OCI-LY1 (cell line): ENCODE data around the gene BCL10.
"Not testable (repeated sequence)": the region's sequence is repeated elsewhere in the genome, so short reads cannot be mapped to it uniquely, and the experiment has no call there.

Experiments used
- H2AFZ ChIP-seq: fragments of 200-600 bp; sonication (generic), shearing (Covaris generic); 2 replicates; pipeline ENCODE4 v1.6.0; 2014; ENCODE audit warnings: antibody characterized with exemption, mild to moderate bottlenecking, low read length
- H3F3A ChIP-seq: fragments of 200-600 bp; sonication (generic), shearing (Covaris generic); 2 replicates; pipeline ENCODE4 v1.6.0; 2014; ENCODE audit warnings: mild to moderate bottlenecking, antibody characterized with exemption, low read length, moderate library complexity; ENCODE audit not compliant: insufficient read depth
- H3K27ac ChIP-seq: fragments of 200-600 bp; sonication (generic); 2 replicates; pipeline ENCODE4 v1.5.1; 2014; ENCODE audit warnings: low read length, mixed run types, mild to moderate bottlenecking, low read depth; ENCODE audit not compliant: poor library complexity, severe bottlenecking
- H3K27me3 ChIP-seq: fragments of 200-600 bp; sonication (generic); 2 replicates; pipeline ENCODE4 v1.6.0; 2014; ENCODE audit warnings: antibody characterized with exemption, mild to moderate bottlenecking, low read length, moderate library complexity; ENCODE audit not compliant: insufficient read depth
- H3K36me3 ChIP-seq: fragments of 200-600 bp; sonication (generic); 2 replicates; pipeline ENCODE4 v1.6.1; 2014; ENCODE audit warnings: mild to moderate bottlenecking, antibody characterized with exemption, low read length, moderate library complexity, mixed read lengths; ENCODE audit not compliant: insufficient read depth
- H3K4me1 ChIP-seq: fragments of 200-600 bp; sonication (generic); 2 replicates; pipeline ENCODE4 v1.5.1; 2014; ENCODE audit warnings: mild to moderate bottlenecking, low read length, moderate library complexity; ENCODE audit not compliant: insufficient read depth, severe bottlenecking
- H3K4me2 ChIP-seq: fragments of 200-600 bp; sonication (generic), shearing (Covaris generic); 2 replicates; pipeline ENCODE4 v1.6.1; 2014; ENCODE audit warnings: low read length
- H3K4me3 ChIP-seq: fragments of 200-600 bp; sonication (generic); 2 replicates; pipeline ENCODE4 v1.5.1; 2014; ENCODE audit warnings: low read length, low read depth, mild to moderate bottlenecking, mixed read lengths; ENCODE audit not compliant: poor library complexity, severe bottlenecking
- H3K79me2 ChIP-seq: fragments of 200-600 bp; shearing (Covaris generic); 2 replicates; pipeline ENCODE4 v1.6.1; 2016; ENCODE audit warnings: mixed run types, low read length, mixed read lengths; ENCODE audit not compliant: insufficient read depth
- H3K9ac ChIP-seq: fragments of 200-600 bp; sonication (generic), shearing (Covaris generic); 2 replicates; pipeline ENCODE4 v1.6.1; 2014; ENCODE audit warnings: mild to moderate bottlenecking, low read length, mixed read lengths
- H3K9me2 ChIP-seq: fragments of 200-600 bp; sonication (generic), shearing (Covaris generic); 2 replicates; pipeline ENCODE4 v1.6.1; 2014; ENCODE audit warnings: low read depth, mild to moderate bottlenecking, low read length, mixed read lengths
- H3K9me3 ChIP-seq: fragments of 200-600 bp; shearing (Covaris generic); 2 replicates; pipeline ENCODE4 v1.6.1; 2014; ENCODE audit warnings: low read length, mixed read lengths
- H4K20me1 ChIP-seq: fragments of 200-600 bp; sonication (generic), shearing (Covaris generic); 2 replicates; pipeline ENCODE4 v1.6.0; 2016; ENCODE audit warnings: mild to moderate bottlenecking, low read length; ENCODE audit not compliant: insufficient read depth
- EZH2 ChIP-seq: fragments of 200-600 bp; sonication (generic), shearing (Covaris generic); IDR thresholded peaks from 2 replicates; pipeline ENCODE4 v1.8.0; 2017; ENCODE audit warnings: borderline replicate concordance, mixed run types, mild to moderate bottlenecking, antibody characterized with exemption, low read length, moderate library complexity, mixed read lengths
- TF ChIP-seq, protein P1 (sequence below): fragments of 200-600 bp; sonication (generic), shearing (Covaris generic); IDR thresholded peaks from 2 replicates; pipeline ENCODE4 v1.5.1; 2017; ENCODE audit warnings: mild to moderate bottlenecking, antibody characterized with exemption, low read length, moderate library complexity, mixed read lengths

The BCL10 gene

DNA sequence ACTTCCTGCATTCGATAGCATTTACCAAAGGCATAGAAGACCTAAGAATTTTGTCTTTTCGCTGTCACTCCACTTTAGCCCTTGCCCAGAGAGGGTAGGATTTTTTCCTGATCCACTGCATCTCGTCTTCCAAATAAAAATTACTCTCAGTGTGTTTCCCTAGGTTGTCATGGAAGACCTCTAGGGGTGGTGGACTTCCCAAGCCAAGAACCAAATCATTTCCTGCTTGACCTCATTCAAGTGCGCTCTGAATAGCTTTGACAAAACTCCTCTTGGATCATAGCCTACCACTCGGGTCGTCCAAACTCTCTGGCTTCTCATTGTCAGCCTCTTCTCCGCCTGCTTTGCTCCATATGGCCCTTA lies 16.5 kb downstream of the BCL10 start:
- Histone ChIP-seq H3K27me3 (no peaks in the 10 kb centered on the region), H3K4me3 (peak overlapping the region; percentile 93), H2AFZ (no peak overlapping the region), H4K20me1 (no peaks in the 10 kb centered on the region), H3K4me2 (peak overlapping the region; percentile 41), H3K79me2 (peaks cover 11% of the 10 kb centered on the region), H3F3A (no peaks in the 10 kb centered on the region), H3K4me1 (peaks cover 11% of the 10 kb centered on the region), H3K9me2 (no peaks in the 10 kb centered on the region), H3K9ac (0 out of 2 replicates have a peak overlapping the region, but pooled peaks have one; percentile 19), H3K9me3 (no peaks in the 10 kb centered on the region), H3K27ac (no peak overlapping the region), H3K36me3 (peaks cover 43% of the 10 kb centered on the region)
- no peak for TF ChIP-seq EZH2

DNA sequence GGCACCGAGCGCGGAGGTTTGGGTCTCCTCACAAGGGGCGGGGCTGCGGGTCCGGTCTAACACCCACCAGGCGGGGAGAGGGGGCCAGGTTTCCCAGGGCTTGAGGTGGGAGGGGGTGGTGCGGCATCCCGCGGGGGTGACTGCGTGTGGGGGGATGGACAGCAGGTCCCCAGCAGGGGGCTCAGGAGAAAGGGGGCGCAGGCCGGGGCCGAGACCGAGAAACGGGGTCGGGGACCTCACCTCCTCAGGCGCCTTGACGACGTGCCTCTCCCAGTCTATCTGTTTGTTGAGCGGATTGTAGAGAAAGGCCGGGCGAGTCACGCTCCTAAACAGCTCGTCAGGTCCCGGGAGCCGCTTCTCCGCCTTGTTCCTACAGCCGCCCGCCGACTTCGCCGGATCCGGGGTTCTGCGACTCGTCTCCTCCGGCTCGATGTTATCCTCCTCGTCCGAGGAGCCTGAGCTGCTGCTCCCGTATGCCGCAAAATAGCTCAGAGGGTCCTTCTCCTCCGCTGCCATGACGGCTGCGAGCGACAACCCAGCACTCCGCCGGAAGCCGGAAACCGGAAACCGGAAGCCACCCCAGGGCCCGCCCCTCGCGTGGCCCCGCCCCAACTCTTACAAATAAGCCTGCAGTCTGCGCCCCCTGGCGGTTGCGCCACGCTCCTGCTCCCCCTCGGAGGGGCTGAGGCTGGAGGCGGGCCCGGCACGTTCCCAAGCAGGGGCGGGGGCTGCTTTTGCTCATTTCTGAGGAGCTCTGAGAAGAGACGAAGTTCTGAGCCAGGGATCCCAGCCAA lies 17.1 kb downstream of the BCL10 start, which contains the start of gene C1orf52:
C1orf52 (minus strand) TSS at position 545 of the 794 bp plus-strand sequence; CDS start at position 516, 29 bp downstream.
- Histone ChIP-seq H3K4me1 (peaks cover 11% of the 10 kb centered on the region), H3K9me2 (no peaks in the 10 kb centered on the region), H3K27me3 (no peaks in the 10 kb centered on the region), H3K27ac (peak within 1 kb of the TSS; percentile 16), H3K9me3 (no peaks in the 10 kb centered on the region), H3F3A (no peaks in the 10 kb centered on the region), H3K4me3 (peak within 1 kb of the TSS; percentile 93), H4K20me1 (no peaks in the 10 kb centered on the region), H3K36me3 (peaks cover 43% of the 10 kb centered on the region), H3K79me2 (peaks cover 11% of the 10 kb centered on the region), H3K9ac (peak within 1 kb of the TSS; percentile 82), H3K4me2 (peak within 1 kb of the TSS; percentile 81), H2AFZ (no peak within 1 kb of the TSS)
- TF ChIP-seq EZH2, result no peak
- TF ChIP-seq, protein P1, sequence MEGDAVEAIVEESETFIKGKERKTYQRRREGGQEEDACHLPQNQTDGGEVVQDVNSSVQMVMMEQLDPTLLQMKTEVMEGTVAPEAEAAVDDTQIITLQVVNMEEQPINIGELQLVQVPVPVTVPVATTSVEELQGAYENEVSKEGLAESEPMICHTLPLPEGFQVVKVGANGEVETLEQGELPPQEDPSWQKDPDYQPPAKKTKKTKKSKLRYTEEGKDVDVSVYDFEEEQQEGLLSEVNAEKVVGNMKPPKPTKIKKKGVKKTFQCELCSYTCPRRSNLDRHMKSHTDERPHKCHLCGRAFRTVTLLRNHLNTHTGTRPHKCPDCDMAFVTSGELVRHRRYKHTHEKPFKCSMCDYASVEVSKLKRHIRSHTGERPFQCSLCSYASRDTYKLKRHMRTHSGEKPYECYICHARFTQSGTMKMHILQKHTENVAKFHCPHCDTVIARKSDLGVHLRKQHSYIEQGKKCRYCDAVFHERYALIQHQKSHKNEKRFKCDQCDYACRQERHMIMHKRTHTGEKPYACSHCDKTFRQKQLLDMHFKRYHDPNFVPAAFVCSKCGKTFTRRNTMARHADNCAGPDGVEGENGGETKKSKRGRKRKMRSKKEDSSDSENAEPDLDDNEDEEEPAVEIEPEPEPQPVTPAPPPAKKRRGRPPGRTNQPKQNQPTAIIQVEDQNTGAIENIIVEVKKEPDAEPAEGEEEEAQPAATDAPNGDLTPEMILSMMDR, result peak; percentile 93

DNA sequence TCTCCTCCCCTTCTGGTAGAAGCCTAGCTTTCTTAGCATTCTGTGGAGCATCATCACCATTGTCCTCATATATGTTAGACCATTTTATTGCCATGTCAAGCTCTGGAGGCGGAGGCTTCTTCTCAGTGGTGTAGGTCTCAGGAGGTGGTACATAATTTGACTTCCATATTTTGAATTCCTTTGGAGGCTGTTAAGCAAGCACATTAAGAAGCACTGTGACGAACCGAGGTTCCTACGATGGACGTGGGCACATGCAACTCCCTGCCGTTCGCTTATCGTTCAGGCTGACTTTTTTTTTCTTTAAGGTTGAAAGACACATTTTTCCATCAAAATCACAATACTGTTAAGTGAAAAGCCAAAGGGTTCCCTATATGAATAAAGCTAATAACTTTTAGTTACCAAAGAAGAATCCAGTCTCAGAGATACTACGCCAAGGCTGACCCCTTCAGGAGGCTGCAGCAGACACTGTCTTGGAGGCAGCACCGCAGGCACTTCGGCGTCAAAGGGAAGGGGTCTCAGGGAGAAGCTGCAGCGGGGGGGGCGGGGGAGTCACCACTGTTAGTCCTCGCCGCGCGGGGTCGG lies 17.8 kb downstream of the BCL10 start:
- peak overlapping the region; percentile 93 for H3K4me3 ChIP-seq
- H3K79me2 ChIP-seq, result peaks cover 11% of the 10 kb centered on the region
- peak overlapping the region; percentile 81 for H3K4me2 ChIP-seq
- H3K9ac ChIP-seq, result peak overlapping the region; percentile 82
- no peaks in the 10 kb centered on the region for H4K20me1 ChIP-seq
- TF ChIP-seq, protein P1, result no peak
- no peak for TF ChIP-seq EZH2
- H3F3A ChIP-seq, result no peaks in the 10 kb centered on the region
- no peaks in the 10 kb centered on the region for H3K27me3 ChIP-seq
- peaks cover 11% of the 10 kb centered on the region for H3K4me1 ChIP-seq
- H3K9me2 ChIP-seq, result no peaks in the 10 kb centered on the region
- no peak overlapping the region for H3K27ac ChIP-seq
- no peak overlapping the region for H2AFZ ChIP-seq
- no peaks in the 10 kb centered on the region for H3K9me3 ChIP-seq
- H3K36me3 ChIP-seq, result peaks cover 43% of the 10 kb centered on the region

DNA sequence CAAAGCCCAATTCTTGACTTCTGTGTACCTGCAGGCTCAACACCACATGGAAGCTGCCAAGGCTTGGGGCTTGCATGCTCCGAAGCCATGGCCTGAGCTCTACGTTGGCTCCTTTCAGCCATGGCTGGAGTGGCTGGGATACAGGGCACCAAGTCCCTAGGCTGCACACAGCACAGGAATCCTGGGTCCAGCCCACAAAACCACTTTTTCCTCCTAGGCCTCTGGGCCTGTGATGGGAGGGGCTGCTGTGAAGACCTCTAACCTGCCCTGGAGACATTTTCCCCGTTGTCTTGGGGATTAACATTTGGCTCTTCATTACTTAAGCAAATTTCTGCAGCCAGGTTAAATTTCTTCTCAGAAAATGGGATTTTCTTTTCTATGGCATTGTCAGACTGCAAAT lies 27.4 kb downstream of the BCL10 start:
- not testable (repeated sequence) for H3F3A ChIP-seq, H3K79me2 ChIP-seq, H4K20me1 ChIP-seq, H3K4me2 ChIP-seq, H2AFZ ChIP-seq, H3K27me3 ChIP-seq, H3K9me2 ChIP-seq, H3K9me3 ChIP-seq, H3K4me1 ChIP-seq, H3K27ac ChIP-seq, H3K9ac ChIP-seq, H3K4me3 ChIP-seq
- peaks cover 39% of the 10 kb centered on the region for H3K36me3 ChIP-seq
